ENCODE data around the gene KIAA1958.
"Not testable (repeated sequence)": the region's sequence is repeated elsewhere in the genome, so short reads cannot be mapped to it uniquely, and the experiment has no call there.

Gene KIAA1958

GRCh38 chr9:112617371-112617770 lies 130.7 kb downstream of the KIAA1958 start:
- DNase-seq = no peak

- DNase-seq = no peak
These were observed 131.9 kb downstream of the KIAA1958 start for GRCh38 chr9:112618385-112619009.

- DNase-seq = no peak
These were observed 133.8 kb downstream of the KIAA1958 start for GRCh38 chr9:112620388-112620787.

GRCh38 chr9:112621018-112621655 lies 134.5 kb downstream of the KIAA1958 start:
- no peak for DNase-seq

GRCh38 chr9:112623198-112623597 lies 136.6 kb downstream of the KIAA1958 start:
- DNase-seq = no peak

GRCh38 chr9:112624711-112625707 lies 138.4 kb downstream of the KIAA1958 start:
- no peak for DNase-seq

- no peak for DNase-seq
These were observed 143.3 kb downstream of the KIAA1958 start for GRCh38 chr9:112629671-112630485.

GRCh38 chr9:112631313-112632070 lies 144.9 kb downstream of the KIAA1958 start:
- DNase-seq = no peak

GRCh38 chr9:112640311-112640710 lies 153.7 kb downstream of the KIAA1958 start:
- no peak for DNase-seq

- no peak for DNase-seq
These were observed 155.5 kb downstream of the KIAA1958 start for GRCh38 chr9:112642126-112642525.

GRCh38 chr9:112647596-112647995 lies 161.0 kb downstream of the KIAA1958 start:
- DNase-seq = no peak

GRCh38 chr9:112648624-112649023 lies 162.0 kb downstream of the KIAA1958 start:
- DNase-seq = no peak

- no peak for DNase-seq
These were observed 167.7 kb downstream of the KIAA1958 start for GRCh38 chr9:112654282-112654681.

GRCh38 chr9:112655668-112656067 lies 169.0 kb downstream of the KIAA1958 start:
- DNase-seq = no peak

- DNase-seq = no peak
These were observed 173.3 kb downstream of the KIAA1958 start for GRCh38 chr9:112659906-112660305.

- no peak for DNase-seq
These were observed 177.1 kb downstream of the KIAA1958 start for GRCh38 chr9:112663681-112664080.

- DNase-seq = no peak
These were observed 177.9 kb downstream of the KIAA1958 start for GRCh38 chr9:112664531-112664930.

GRCh38 chr9:112665347-112665746 lies 178.7 kb downstream of the KIAA1958 start:
- no peak for DNase-seq

GRCh38 chr9:112669326-112669725 lies 182.7 kb downstream of the KIAA1958 start:
- no peak for DNase-seq

GRCh38 chr9:112670991-112671625 lies 184.5 kb downstream of the KIAA1958 start:
- no peak for DNase-seq

- DNase-seq = not testable (repeated sequence)
These were observed 186.6 kb downstream of the KIAA1958 start for GRCh38 chr9:112673221-112673620.
